GM19328 (cell line): ENCODE data around the gene KLC1.
A peak's percentile ranks its signal among the peaks of the same experiment; 100 is the strongest.

ENCODE experiments used
- ATAC-seq: cut with Tn5 transposase; IDR thresholded peaks from one replicate; pipeline ENCODE4 v1.9.1; 2021; ENCODE audit warnings: mild to moderate bottlenecking, moderate library complexity; ENCODE audit not compliant: unreplicated experiment

KLC1 gene

GRCh38 chr14:103688906-103689902, 60.2 kb downstream of the KLC1 start:
- ATAC-seq = no peak

GRCh38 chr14:103690332-103690731, 61.3 kb downstream of the KLC1 start:
- no peak for ATAC-seq

GRCh38 chr14:103691655-103692054, 62.6 kb downstream of the KLC1 start:
- peak; percentile 64 for ATAC-seq

- peak; percentile 14 for ATAC-seq
Measured at GRCh38 chr14:103692159-103692558, 63.1 kb downstream of the KLC1 start.

- ATAC-seq = no peak
Measured at GRCh38 chr14:103692871-103693270, 63.9 kb downstream of the KLC1 start.

- no peak for ATAC-seq
Measured at GRCh38 chr14:103693515-103693914, 64.5 kb downstream of the KLC1 start.

- ATAC-seq = no peak
Measured at GRCh38 chr14:103694572-103695026, 65.6 kb downstream of the KLC1 start.

GRCh38 chr14:103695296-103696069, 66.5 kb downstream of the KLC1 start:
- no peak for ATAC-seq

- ATAC-seq = no peak
Measured at GRCh38 chr14:103696070-103696402, 67.0 kb downstream of the KLC1 start.

- no peak for ATAC-seq
Measured at GRCh38 chr14:103696466-103697071, 67.6 kb downstream of the KLC1 start.

- ATAC-seq = no peak
Measured at GRCh38 chr14:103697206-103697602, 68.2 kb downstream of the KLC1 start.

GRCh38 chr14:103697603-103698379, 68.8 kb downstream of the KLC1 start:
- no peak for ATAC-seq

GRCh38 chr14:103698380-103699260, 69.6 kb downstream of the KLC1 start:
- no peak for ATAC-seq

GRCh38 chr14:103699261-103699661, 70.2 kb downstream of the KLC1 start:
- no peak for ATAC-seq

GRCh38 chr14:103699901-103700752, 71.1 kb downstream of the KLC1 start:
- no peak for ATAC-seq

GRCh38 chr14:103700753-103701490, 71.9 kb downstream of the KLC1 start:
- no peak for ATAC-seq

GRCh38 chr14:103702095-103702494, 73.1 kb downstream of the KLC1 start:
- no peak for ATAC-seq
